Caco-2 (cell line): Measurements from ENCODE around the gene GPRIN3. TPM values are rescaled to one million over a fixed set of nuclear protein-coding genes. Genes with fewer than 3 reads are reported as not detected.

Source experiments
- BruUV-seq: library from RNA; stranded (reverse); fragments of 400-500 nt; replicated peaks from 2 replicates; lab custom pipeline; 2021; lab: Mats Ljungman, UMichigan
- CTCF ChIA-PET: fragments of 300-600 bp; sonication (Branson Sonifier 250); formaldehyde crosslinking; loops from one replicate; lab custom pipeline; 2022; ENCODE audit warnings: antibody characterized with exemption; lab: Charles Lee
- POLR2A ChIA-PET: fragments of 300-600 bp; sonication (Branson Sonifier 250); formaldehyde crosslinking; loops from one replicate; lab custom pipeline; 2022; ENCODE audit warnings: antibody characterized with exemption; lab: Charles Lee
- DNase-seq, 2 experiments: peaks; one replicate each; pipeline versions ENCODE4 v3.0.0 to v3.0.0-alpha.2; 2020 to 2022
- H3K27me3 ChIP-seq: replicated peaks from 2 replicates; pipeline ENCODE4 v1.6.0; 2011; ENCODE audit warnings: low read length; ENCODE audit not compliant: control insufficient read depth, insufficient read depth
- H3K36me3 ChIP-seq: 2 replicates; pipeline ENCODE4 v1.5.1; 2011; ENCODE audit warnings: low read length; ENCODE audit not compliant: control insufficient read depth, insufficient read depth
- H3K4me1 ChIP-seq: fragments of 250-450 bp; sonication (Bioruptor Pico); 2 replicates; pipeline ENCODE4 v1.5.1; 2020; ENCODE audit warnings: mild to moderate bottlenecking
- H3K4me3 ChIP-seq: 2 replicates; pipeline ENCODE4 v1.5.1; 2011; ENCODE audit warnings: low read depth, mild to moderate bottlenecking, control low read depth, low read length
- H3K9me3 ChIP-seq: fragments of 250-450 bp; sonication (Bioruptor Pico); 2 replicates; pipeline ENCODE4 v1.5.1; 2020; ENCODE audit warnings: mild to moderate bottlenecking, moderate library complexity
- H3K27ac Mint-ChIP-seq: one replicate; pipeline ENCODE4 v1.8.0; 2022; ENCODE audit warnings: mixed read lengths; ENCODE audit not compliant: unreplicated experiment
- H3K27me3 Mint-ChIP-seq: one replicate; pipeline ENCODE4 v1.8.0; 2022; ENCODE audit warnings: mixed read lengths; ENCODE audit not compliant: insufficient read depth, unreplicated experiment
- H3K36me3 Mint-ChIP-seq: one replicate; pipeline ENCODE4 v1.8.0; 2022; ENCODE audit warnings: mild to moderate bottlenecking, mixed read lengths; ENCODE audit not compliant: insufficient read depth, unreplicated experiment
- H3K4me1 Mint-ChIP-seq: one replicate; pipeline ENCODE4 v1.8.0; 2022; ENCODE audit warnings: low read depth, mixed read lengths; ENCODE audit not compliant: unreplicated experiment
- H3K4me3 Mint-ChIP-seq: one replicate; pipeline ENCODE4 v1.8.0; 2022; ENCODE audit warnings: mild to moderate bottlenecking, moderate library complexity, mixed read lengths; ENCODE audit not compliant: unreplicated experiment
- H3K9me3 Mint-ChIP-seq: one replicate; pipeline ENCODE4 v1.8.0; 2022; ENCODE audit warnings: mixed read lengths; ENCODE audit not compliant: unreplicated experiment
- intact Hi-C: fragments of 100-400 bp; cut with micrococcal nuclease; formaldehyde crosslinking; loops from one replicate; pipeline ENCODE4 v1.10.0; 2022; ENCODE audit not compliant: unreplicated experiment
- total RNA-seq: library from RNA; stranded (reverse); gene quantifications from 2 replicates; pipeline ENCODE4 v1.2.3, GENCODE V29; 2022
- TF ChIP-seq, protein P1 (sequence below), 2 experiments: fragments of 200-600 bp in 1 of 2; IDR thresholded peaks; 1 replicate in 1 of 2; 2 replicates in 1 of 2; pipeline versions ENCODE4 v1.5.1 to v1.8.0; 2011 to 2022; ENCODE audit warnings: antibody characterized with exemption in 1 of 2, control low read depth in 1 of 2, inconsistent platforms in 1 of 2, low read depth in 1 of 2, low read length in 1 of 2, mild to moderate bottlenecking in 1 of 2, moderate library complexity in 1 of 2; ENCODE audit not compliant: insufficient read depth in 1 of 2, severe bottlenecking in 1 of 2, unreplicated experiment in 1 of 2

The GPRIN3 gene
- total RNA-seq, 1 experiment from 2014 or later, result 0.02 TPM

DNA sequence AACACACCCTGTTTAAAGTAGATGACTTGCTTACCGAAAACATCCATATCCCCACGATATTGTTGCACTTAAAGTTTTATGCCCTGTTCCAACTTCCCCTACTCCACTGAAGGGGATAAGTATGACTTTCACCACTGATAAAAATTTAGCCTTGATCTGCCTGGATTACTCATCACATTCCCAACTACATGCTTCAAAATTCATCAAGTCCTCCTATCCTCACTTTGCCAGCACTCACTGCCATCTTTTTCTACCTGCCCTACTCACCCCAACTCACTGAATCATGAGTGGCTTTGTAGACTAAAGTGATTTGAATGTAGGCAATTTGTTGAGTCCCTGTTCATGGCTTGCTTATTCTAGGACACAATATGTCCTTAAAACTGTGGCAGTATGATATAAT lies 12.2 kb upstream of the GPRIN3 start:
- Histone ChIP-seq H3K4me1 (no peaks in the 10 kb centered on the region), H3K9me3 (no peaks in the 10 kb centered on the region), H3K4me3 (no peak overlapping the region), H3K27me3 (no peaks in the 10 kb centered on the region), H3K36me3 (no peaks in the 10 kb centered on the region)
- intact Hi-C loops, result no loop called here
- ChIA-PET POLR2A (no interaction called here), CTCF (no interaction called here)
- DNase-seq, result no peak
- Mint-ChIP-seq H3K27me3 (no peaks in the 10 kb centered on the region), H3K27ac (no peak overlapping the region), H3K9me3 (no peaks in the 10 kb centered on the region), H3K4me1 (no peaks in the 10 kb centered on the region), H3K4me3 (no peak overlapping the region), H3K36me3 (no peaks in the 10 kb centered on the region)
- TF ChIP-seq, protein P1, sequence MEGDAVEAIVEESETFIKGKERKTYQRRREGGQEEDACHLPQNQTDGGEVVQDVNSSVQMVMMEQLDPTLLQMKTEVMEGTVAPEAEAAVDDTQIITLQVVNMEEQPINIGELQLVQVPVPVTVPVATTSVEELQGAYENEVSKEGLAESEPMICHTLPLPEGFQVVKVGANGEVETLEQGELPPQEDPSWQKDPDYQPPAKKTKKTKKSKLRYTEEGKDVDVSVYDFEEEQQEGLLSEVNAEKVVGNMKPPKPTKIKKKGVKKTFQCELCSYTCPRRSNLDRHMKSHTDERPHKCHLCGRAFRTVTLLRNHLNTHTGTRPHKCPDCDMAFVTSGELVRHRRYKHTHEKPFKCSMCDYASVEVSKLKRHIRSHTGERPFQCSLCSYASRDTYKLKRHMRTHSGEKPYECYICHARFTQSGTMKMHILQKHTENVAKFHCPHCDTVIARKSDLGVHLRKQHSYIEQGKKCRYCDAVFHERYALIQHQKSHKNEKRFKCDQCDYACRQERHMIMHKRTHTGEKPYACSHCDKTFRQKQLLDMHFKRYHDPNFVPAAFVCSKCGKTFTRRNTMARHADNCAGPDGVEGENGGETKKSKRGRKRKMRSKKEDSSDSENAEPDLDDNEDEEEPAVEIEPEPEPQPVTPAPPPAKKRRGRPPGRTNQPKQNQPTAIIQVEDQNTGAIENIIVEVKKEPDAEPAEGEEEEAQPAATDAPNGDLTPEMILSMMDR (IDR thresholded peaks at IDR 0.05; ENCODE audit: insufficient read depth in 1 of 2, low read depth in 1 of 2, low read length in 1 of 2, severe bottlenecking in 1 of 2, unreplicated experiment in 1 of 2), result no peak
- no TSS peak for BruUV-seq

DNA sequence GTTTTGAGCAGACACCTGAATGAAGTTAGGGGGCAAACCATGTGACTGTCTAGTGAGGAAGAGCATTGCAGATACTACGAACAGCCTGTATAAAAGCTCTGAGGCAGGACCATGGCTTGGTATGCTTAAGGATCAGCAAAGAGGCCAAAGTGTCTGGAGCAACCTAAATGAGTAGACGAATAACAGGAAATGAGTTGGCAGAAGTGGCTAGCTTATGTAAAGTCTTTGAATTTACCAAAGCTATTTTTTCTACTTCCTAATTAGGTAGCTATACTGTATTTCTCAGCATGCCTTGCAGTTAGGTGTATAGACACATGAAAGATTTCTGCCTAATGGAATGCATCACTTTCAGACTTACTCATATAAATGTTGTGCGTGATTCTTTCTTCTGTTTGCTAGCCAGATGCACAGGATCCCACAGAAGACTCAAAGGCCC lies 9.3 kb upstream of the GPRIN3 start:
- DNase-seq, result no peak
- Mint-ChIP-seq H3K27ac (no peak overlapping the region), H3K36me3 (no peaks in the 10 kb centered on the region), H3K4me1 (no peaks in the 10 kb centered on the region), H3K9me3 (no peaks in the 10 kb centered on the region), H3K27me3 (peaks cover 6% of the 10 kb centered on the region), H3K4me3 (no peak overlapping the region)
- Histone ChIP-seq H3K27me3 (no peaks in the 10 kb centered on the region), H3K4me3 (no peak overlapping the region), H3K4me1 (no peaks in the 10 kb centered on the region), H3K36me3 (no peaks in the 10 kb centered on the region), H3K9me3 (no peaks in the 10 kb centered on the region)
- TF ChIP-seq, protein P1 (IDR thresholded peaks at IDR 0.05; ENCODE audit: insufficient read depth in 1 of 2, low read depth in 1 of 2, low read length in 1 of 2, severe bottlenecking in 1 of 2, unreplicated experiment in 1 of 2), result no peak
- POLR2A ChIA-PET, result no interaction called here
- CTCF ChIA-PET, result no interaction called here
- BruUV-seq, result no TSS peak
- intact Hi-C loops, result no loop called here

DNA sequence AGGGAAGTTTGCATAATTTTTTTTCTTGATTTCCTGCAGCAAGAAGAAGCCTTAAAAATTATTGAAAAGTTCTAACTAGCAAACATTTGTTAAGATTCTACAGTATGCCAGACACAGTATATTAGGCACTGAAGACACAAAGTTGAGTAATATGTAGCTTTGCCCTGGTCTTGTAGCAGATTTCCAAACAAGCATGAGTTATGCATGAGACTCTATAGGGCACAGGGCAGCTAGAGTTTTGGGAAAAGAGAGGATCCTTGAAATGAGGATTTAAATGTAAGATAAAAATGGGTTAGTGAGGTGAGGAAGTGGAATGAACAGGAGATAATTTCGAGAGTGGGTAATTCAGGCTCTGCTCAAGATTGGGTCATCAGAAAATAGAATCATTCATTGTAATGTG lies 8.6 kb upstream of the GPRIN3 start:
- no peak for DNase-seq
- no peaks in the 10 kb centered on the region for H3K9me3 Mint-ChIP-seq
- BruUV-seq, result no TSS peak
- TF ChIP-seq, protein P1 (IDR thresholded peaks at IDR 0.05; ENCODE audit: insufficient read depth in 1 of 2, low read depth in 1 of 2, low read length in 1 of 2, severe bottlenecking in 1 of 2, unreplicated experiment in 1 of 2), result no peak
- no peak overlapping the region for H3K4me3 Mint-ChIP-seq
- H3K27ac Mint-ChIP-seq, result no peak overlapping the region
- Histone ChIP-seq H3K4me1 (no peaks in the 10 kb centered on the region), H3K4me3 (no peak overlapping the region), H3K9me3 (no peaks in the 10 kb centered on the region), H3K27me3 (no peaks in the 10 kb centered on the region), H3K36me3 (no peaks in the 10 kb centered on the region)
- ChIA-PET POLR2A (no interaction called here), CTCF (no interaction called here)
- H3K27me3 Mint-ChIP-seq, result peaks cover 6% of the 10 kb centered on the region
- H3K36me3 Mint-ChIP-seq, result no peaks in the 10 kb centered on the region
- intact Hi-C loops, result no loop called here
- no peaks in the 10 kb centered on the region for H3K4me1 Mint-ChIP-seq
